Tibial nerve (tissue), 4 donors: ENCODE measurements around the gene SIRT7. TPM values are rescaled to one million over a fixed set of nuclear protein-coding genes. Genes with fewer than 3 reads are reported as not detected.

ENCODE experiments used
- DNase-seq, 2 donors: peaks; one replicate each; pipeline ENCODE4 v3.0.0-alpha.2; 2019; ENCODE audit warnings: low spot score in 2 of 2
- H3K27ac ChIP-seq, 4 donors: fragments of 200-600 bp; sonication (generic) in 3 of 4; one replicate each; pipeline ENCODE4 v1.5.1; 2017 to 2019; ENCODE audit warnings: mild to moderate bottlenecking in 1 of 4
- H3K27me3 ChIP-seq, 2 donors: fragments of 200-600 bp; sonication (generic) in 1 of 2; one replicate each; pipeline versions ENCODE4 v1.5.1 to v1.6.0; 2017 to 2019
- H3K36me3 ChIP-seq, 3 donors: fragments of 200-600 bp; sonication (generic); one replicate each; pipeline ENCODE4 v1.5.1; 2018 to 2019
- H3K4me1 ChIP-seq, 4 donors: fragments of 200-600 bp; sonication (generic) in 3 of 4; one replicate each; pipeline ENCODE4 v1.5.1; 2017 to 2019
- H3K4me3 ChIP-seq, 4 donors: fragments of 200-600 bp; sonication (generic) in 3 of 4; one replicate each; pipeline ENCODE4 v1.5.1; 2017 to 2019; ENCODE audit warnings: mild to moderate bottlenecking in 1 of 4, moderate library complexity in 1 of 4
- H3K9me3 ChIP-seq, 4 donors: fragments of 200-600 bp; sonication (generic) in 3 of 4; one replicate each; pipeline ENCODE4 v1.5.1; 2017 to 2019
- EP300 ChIP-seq, 2 donors: sonication (generic); formaldehyde crosslinking; IDR thresholded peaks; one replicate each; pipeline ENCODE4 v1.6.1; 2017; ENCODE audit warnings: antibody characterized with exemption in 2 of 2, mild to moderate bottlenecking in 1 of 2
- POLR2A ChIP-seq, 2 donors: fragments of 450-650 bp; IDR thresholded peaks; one replicate each; pipeline ENCODE4 v1.6.1; 2017; ENCODE audit warnings: antibody characterized with exemption in 2 of 2, mild to moderate bottlenecking in 2 of 2, moderate library complexity in 2 of 2
- WGBS, 2 donors: methylation state at CpG; one replicate each; pipeline ENCODE4 v1.1.5; 2018; 5-methylcytosine and 5-hydroxymethylcytosine counted together
- total RNA-seq, 4 donors: library from RNA; depleted of rRNA; stranded (reverse); fragments of >200 nt; gene quantifications; one replicate each; pipeline ENCODE4 v1.1.0, GENCODE V29; 2016
- TF ChIP-seq, protein P1 (sequence below), 5 experiments: fragments of 200-600 bp in 3 of 5; fragments of 450-650 bp in 2 of 5; sonication (generic) in 3 of 5; IDR thresholded peaks; one replicate each; pipeline ENCODE4 v1.5.1; 2016 to 2019; ENCODE audit warnings: antibody characterized with exemption in 5 of 5, mild to moderate bottlenecking in 3 of 5, moderate library complexity in 2 of 5

The SIRT7 gene, protein sequence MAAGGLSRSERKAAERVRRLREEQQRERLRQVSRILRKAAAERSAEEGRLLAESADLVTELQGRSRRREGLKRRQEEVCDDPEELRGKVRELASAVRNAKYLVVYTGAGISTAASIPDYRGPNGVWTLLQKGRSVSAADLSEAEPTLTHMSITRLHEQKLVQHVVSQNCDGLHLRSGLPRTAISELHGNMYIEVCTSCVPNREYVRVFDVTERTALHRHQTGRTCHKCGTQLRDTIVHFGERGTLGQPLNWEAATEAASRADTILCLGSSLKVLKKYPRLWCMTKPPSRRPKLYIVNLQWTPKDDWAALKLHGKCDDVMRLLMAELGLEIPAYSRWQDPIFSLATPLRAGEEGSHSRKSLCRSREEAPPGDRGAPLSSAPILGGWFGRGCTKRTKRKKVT
- 10 to 100 TPM; 22.3 to 42.2 (median 30.7) TPM for total RNA-seq

DNA sequence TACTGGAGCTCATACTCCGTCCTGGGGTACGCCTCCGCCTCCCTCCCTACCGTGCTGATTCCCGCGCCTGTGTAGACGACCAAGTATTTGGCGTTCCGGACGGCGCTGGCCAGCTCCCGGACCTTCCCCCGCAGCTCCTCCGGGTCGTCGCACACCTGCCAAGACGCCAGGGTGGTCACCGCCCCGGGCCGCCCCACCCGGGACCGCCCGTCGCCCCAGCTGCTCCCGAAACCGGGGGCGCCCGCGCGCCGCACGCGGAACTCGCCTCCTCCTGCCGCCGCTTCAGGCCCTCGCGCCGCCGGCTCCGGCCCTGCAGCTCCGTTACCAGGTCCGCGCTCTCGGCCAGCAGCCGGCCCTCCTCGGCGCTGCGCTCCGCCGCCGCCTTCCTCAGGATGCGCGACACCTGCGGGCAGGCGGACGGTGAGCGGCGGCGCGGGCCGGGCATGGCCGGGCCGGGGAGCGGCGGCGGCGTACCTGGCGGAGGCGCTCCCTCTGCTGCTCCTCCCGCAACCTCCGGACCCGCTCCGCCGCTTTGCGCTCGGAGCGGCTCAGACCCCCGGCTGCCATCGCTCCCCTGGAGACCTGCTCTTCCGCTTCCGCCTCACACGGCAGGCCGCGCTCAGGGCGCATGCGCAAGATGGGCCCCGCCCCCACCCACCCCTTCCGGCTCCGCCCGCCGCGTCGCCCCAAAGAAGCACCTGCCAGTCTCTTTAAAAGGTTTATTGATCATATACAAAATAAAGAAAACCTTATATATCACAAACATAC lies at the start of gene SIRT7:
SIRT7 (minus strand) TSS at position 612 of the 768 bp plus-strand sequence; CDS start at position 567, 45 bp downstream.
- H3K9me3 ChIP-seq: no peaks in the 10 kb centered on the region
- TF ChIP-seq, protein P1, sequence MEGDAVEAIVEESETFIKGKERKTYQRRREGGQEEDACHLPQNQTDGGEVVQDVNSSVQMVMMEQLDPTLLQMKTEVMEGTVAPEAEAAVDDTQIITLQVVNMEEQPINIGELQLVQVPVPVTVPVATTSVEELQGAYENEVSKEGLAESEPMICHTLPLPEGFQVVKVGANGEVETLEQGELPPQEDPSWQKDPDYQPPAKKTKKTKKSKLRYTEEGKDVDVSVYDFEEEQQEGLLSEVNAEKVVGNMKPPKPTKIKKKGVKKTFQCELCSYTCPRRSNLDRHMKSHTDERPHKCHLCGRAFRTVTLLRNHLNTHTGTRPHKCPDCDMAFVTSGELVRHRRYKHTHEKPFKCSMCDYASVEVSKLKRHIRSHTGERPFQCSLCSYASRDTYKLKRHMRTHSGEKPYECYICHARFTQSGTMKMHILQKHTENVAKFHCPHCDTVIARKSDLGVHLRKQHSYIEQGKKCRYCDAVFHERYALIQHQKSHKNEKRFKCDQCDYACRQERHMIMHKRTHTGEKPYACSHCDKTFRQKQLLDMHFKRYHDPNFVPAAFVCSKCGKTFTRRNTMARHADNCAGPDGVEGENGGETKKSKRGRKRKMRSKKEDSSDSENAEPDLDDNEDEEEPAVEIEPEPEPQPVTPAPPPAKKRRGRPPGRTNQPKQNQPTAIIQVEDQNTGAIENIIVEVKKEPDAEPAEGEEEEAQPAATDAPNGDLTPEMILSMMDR (IDR thresholded peaks at IDR 0.05): no peak
- TF ChIP-seq EP300 (IDR thresholded peaks at IDR 0.05): peak in 1 of 2 donors; percentile 50
- peaks cover 0 to 41% (median 18%) of the 10 kb centered on the region in 4 donors for H3K4me1 ChIP-seq
- WGBS, 2 donors: 2% methylated on average over 32 to 35 of the region's 94 CpGs
- H3K36me3 ChIP-seq: peaks cover 0 to 66% (median 14%) of the 10 kb centered on the region in 3 donors
- peak within 1 kb of the TSS; percentile 4 to 86 (median 60) for H3K27ac ChIP-seq
- H3K27me3 ChIP-seq: no peaks in the 10 kb centered on the region
- peak within 1 kb of the TSS; percentile 57 to 97 (median 70) for H3K4me3 ChIP-seq
- peak; percentile 36 to 51 for DNase-seq

DNA sequence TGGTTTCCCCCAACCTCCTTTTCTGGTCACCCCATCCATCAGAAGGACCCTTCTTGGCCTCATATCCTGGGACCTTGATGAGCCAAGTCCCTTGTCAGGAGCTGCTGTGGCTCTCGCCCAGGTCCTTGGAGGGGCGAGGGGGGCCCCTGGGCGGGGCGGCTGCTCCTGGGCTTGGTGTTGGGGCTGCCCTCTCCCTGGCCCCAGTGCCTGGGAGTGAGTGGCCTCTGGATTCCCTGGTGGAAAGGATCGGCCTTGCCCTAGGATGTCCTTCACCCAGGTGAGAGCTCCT lies 49.2 kb upstream of the SIRT7 start:
- Histone ChIP-seq H3K4me1 (peaks cover 0 to 21% (median 16%) of the 10 kb centered on the region in 4 donors), H3K27ac (no peak overlapping the region), H3K36me3 (no peaks in the 10 kb centered on the region), H3K9me3 (no peaks in the 10 kb centered on the region), H3K27me3 (peaks cover 0 to 50% of the 10 kb centered on the region in 2 donors), H3K4me3 (no peak overlapping the region)
- 64 to 81% methylated on average over 3 to 5 of the region's 5 CpGs for WGBS, 2 donors
- DNase-seq: no peak
- no peak for TF ChIP-seq POLR2A (IDR thresholded peaks at IDR 0.05)
- TF ChIP-seq, protein P1 (IDR thresholded peaks at IDR 0.05): no peak
- no peak for TF ChIP-seq EP300 (IDR thresholded peaks at IDR 0.05)

DNA sequence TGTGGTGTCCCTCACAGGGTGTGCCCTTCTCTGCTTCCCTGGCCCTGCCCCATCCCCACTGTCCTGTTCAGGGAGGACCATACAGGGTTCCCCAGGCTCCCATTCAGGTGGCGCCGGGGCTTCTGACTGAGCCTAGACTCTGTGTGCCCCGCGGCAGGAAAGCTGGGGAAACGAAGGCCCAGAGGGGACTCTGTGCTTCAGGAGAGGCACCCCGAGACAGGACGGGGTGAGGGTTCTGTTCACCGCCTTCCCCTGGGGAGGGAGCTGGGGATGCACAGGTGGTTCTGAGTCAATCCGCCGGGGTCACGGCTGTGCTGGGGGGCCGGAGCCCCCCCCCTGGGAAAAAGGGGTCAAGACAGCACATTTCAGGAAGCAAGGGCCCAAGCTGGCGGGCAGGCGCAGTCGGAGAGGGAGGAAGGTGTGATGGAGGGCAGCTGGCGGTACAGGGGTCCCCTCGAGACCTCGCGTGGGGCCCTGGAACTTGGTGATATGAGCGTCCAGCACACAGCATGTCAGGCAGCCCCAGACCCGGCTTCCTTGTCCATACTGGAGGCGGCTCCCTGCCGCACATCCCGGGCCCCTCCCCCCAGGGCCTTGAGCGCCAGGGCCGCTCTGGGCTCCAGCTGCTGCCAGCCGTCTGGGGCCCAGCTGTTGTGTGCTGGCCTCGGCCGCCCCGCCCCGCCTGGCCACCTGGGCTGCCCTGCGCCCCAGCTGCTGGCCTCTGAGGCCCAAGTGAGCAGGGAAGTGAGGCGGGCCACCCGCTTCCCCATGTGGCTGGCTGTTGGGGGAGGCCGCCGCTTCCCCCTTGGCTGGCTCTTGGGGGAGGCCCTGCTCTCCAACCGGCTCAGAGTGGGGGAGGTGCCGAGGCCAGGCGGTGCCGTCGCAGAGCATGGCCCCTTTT lies 48.6 kb upstream of the SIRT7 start:
- Histone ChIP-seq H3K4me1 (peaks cover 0 to 27% (median 16%) of the 10 kb centered on the region in 4 donors), H3K27me3 (peaks cover 4 to 56% of the 10 kb centered on the region in 2 donors), H3K36me3 (no peaks in the 10 kb centered on the region), H3K27ac (no peak overlapping the region), H3K9me3 (no peaks in the 10 kb centered on the region), H3K4me3 (no peak overlapping the region)
- WGBS, 2 donors: 51 to 58% methylated on average over 34 to 35 of the region's 41 CpGs
- DNase-seq: no peak
- TF ChIP-seq EP300 (IDR thresholded peaks at IDR 0.05): no peak

DNA sequence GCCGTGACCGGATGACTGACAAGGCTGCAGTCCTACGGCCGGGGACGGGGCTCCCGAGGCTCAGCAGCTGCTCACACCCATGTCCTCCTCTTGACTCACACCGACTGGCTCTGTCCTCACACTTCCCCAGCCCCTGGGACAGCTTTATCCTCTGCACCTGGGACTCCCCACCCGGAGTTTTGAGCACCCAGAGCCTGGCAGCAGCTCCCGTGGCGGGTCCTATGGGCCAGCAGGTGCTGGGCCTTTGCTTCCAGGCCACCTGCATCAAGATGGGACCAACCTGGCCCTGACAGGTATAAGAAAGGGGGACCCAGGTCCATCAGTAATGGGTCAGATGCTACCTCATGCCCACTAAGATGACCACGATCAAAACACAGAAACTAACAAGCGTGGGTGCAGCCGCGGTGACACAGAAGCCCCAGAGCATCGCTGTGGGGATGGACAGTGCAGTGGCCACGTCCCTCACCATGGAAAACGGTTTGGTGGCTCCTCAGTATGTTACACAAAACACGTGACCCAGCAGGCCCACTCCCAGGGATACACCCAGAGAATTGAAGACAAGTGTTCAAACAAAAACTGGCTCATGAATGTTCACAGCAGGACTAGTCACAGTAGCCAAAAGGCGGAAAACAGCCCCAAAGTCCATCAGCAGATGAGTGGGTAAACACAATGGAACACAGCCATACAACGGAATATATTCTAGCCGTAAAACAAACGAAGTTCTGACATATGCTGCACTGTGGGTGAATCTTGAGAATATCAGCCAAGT lies 46.3 kb upstream of the SIRT7 start:
- H3K9me3 ChIP-seq: no peaks in the 10 kb centered on the region
- H3K4me1 ChIP-seq: peaks cover 0 to 47% (median 25%) of the 10 kb centered on the region in 4 donors
- no peak overlapping the region for H3K4me3 ChIP-seq
- TF ChIP-seq POLR2A (IDR thresholded peaks at IDR 0.05) (no peak), EP300 (IDR thresholded peaks at IDR 0.05) (no peak)
- TF ChIP-seq, protein P1 (IDR thresholded peaks at IDR 0.05): no peak
- H3K36me3 ChIP-seq: no peaks in the 10 kb centered on the region
- H3K27me3 ChIP-seq: peaks cover 4 to 61% of the 10 kb centered on the region in 2 donors
- 61 to 70% methylated on average over 22 of the region's 22 CpGs for WGBS, 2 donors
- DNase-seq: no peak
- H3K27ac ChIP-seq: no peak overlapping the region
